Stimulated activated CD8-positive, alpha-beta memory T cell treated with anti-CD3 and anti-CD28 coated beads, Interleukin-4, amount 100 ng/mL, for 4 hours (primary cell): Measurements from ENCODE around the gene GNAI2.
"Not testable (repeated sequence)": the region's sequence is repeated elsewhere in the genome, so short reads cannot be mapped to it uniquely, and the experiment has no call there.

Experiments used
- DNase-seq, 2 donors: peaks; one replicate each; pipeline ENCODE4 v3.0.0-alpha.2; 2020; ENCODE audit warnings: low read depth in 2 of 2, low spot score in 1 of 2

GNAI2 gene

GRCh38 chr3:50224639-50225038, 11.4 kb upstream of the GNAI2 start:
- DNase-seq, result no peak

- no peak for DNase-seq
Measured at GRCh38 chr3:50226888-50227389, 9.1 kb upstream of the GNAI2 start.

- peak; percentile 66 to 77 for DNase-seq
Measured at GRCh38 chr3:50227390-50228183, 8.4 kb upstream of the GNAI2 start.

- not testable (repeated sequence) for DNase-seq
Measured at GRCh38 chr3:50228184-50228763, 7.7 kb upstream of the GNAI2 start.

- DNase-seq, result no peak
Measured at GRCh38 chr3:50229490-50229889, 6.5 kb upstream of the GNAI2 start.

- no peak for DNase-seq
Measured at GRCh38 chr3:50230104-50230793, 5.8 kb upstream of the GNAI2 start.

- DNase-seq, result no peak
Measured at GRCh38 chr3:50230794-50231125, 5.2 kb upstream of the GNAI2 start.

- no peak for DNase-seq
Measured at GRCh38 chr3:50231581-50231980, 4.4 kb upstream of the GNAI2 start.

- DNase-seq, result no peak
Measured at GRCh38 chr3:50232303-50232702, 3.7 kb upstream of the GNAI2 start.

- no peak for DNase-seq
Measured at GRCh38 chr3:50233176-50233575, 2.8 kb upstream of the GNAI2 start.

- no peak for DNase-seq
Measured at GRCh38 chr3:50236484-50237132, 604 bp downstream of the GNAI2 start.

- DNase-seq, result no peak
Measured at GRCh38 chr3:50237133-50237651, 1.2 kb downstream of the GNAI2 start.

- DNase-seq, result peak; percentile 56 to 78
Measured at GRCh38 chr3:50237754-50238548, 1.9 kb downstream of the GNAI2 start.

GRCh38 chr3:50238549-50239026, 2.6 kb downstream of the GNAI2 start:
- DNase-seq, result no peak

- no peak for DNase-seq
Measured at GRCh38 chr3:50239649-50240048, 3.6 kb downstream of the GNAI2 start.

GRCh38 chr3:50241163-50241562, 5.2 kb downstream of the GNAI2 start:
- no peak for DNase-seq

- no peak for DNase-seq
Measured at GRCh38 chr3:50241713-50242380, 5.8 kb downstream of the GNAI2 start.

- no peak for DNase-seq
Measured at GRCh38 chr3:50242381-50242770, 6.4 kb downstream of the GNAI2 start.

GRCh38 chr3:50242851-50243542, 7.0 kb downstream of the GNAI2 start:
- DNase-seq, result peak in 1 of 2 donors; percentile 19
